ENCODE data around the gene WASF3.

DNA sequence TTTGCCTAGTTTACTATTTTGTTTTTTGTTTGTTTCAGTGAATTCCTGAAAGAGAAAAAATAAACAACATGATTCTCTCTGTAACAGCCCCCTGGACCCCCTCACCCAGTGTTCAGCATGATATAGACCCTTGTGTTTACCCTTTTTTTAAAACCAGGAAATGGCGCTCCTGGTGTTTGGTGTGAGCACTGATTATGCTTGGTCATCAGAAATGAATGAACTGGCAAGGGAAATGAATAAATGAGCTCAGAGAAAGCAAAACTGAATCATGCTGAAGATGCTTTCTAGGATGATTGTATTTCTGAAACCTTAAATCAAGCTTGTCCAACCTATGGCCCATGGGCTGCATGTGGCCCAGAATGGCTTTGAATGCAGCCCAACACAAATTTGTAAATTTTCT lies 22.1 kb downstream of the WASF3 start:
- TF ChIP-seq FOXP2 (optimal IDR thresholded peaks at IDR 0.05; ENCODE audit: borderline replicate concordance, extremely low read depth, extremely low read length, insufficient read depth) = no peak
- no peak for TF ChIP-seq TAF1 (IDR thresholded peaks at IDR 0.05; ENCODE audit: borderline replicate concordance, insufficient read depth, low read length)
- TF ChIP-seq POLR2AphosphoS5 (IDR thresholded peaks at IDR 0.05; ENCODE audit: low read depth, low read length) = no peak
- TF ChIP-seq SIN3A (IDR thresholded peaks at IDR 0.05; ENCODE audit: borderline replicate concordance, insufficient read depth, low read length) = no peak
- TF ChIP-seq, protein P1, sequence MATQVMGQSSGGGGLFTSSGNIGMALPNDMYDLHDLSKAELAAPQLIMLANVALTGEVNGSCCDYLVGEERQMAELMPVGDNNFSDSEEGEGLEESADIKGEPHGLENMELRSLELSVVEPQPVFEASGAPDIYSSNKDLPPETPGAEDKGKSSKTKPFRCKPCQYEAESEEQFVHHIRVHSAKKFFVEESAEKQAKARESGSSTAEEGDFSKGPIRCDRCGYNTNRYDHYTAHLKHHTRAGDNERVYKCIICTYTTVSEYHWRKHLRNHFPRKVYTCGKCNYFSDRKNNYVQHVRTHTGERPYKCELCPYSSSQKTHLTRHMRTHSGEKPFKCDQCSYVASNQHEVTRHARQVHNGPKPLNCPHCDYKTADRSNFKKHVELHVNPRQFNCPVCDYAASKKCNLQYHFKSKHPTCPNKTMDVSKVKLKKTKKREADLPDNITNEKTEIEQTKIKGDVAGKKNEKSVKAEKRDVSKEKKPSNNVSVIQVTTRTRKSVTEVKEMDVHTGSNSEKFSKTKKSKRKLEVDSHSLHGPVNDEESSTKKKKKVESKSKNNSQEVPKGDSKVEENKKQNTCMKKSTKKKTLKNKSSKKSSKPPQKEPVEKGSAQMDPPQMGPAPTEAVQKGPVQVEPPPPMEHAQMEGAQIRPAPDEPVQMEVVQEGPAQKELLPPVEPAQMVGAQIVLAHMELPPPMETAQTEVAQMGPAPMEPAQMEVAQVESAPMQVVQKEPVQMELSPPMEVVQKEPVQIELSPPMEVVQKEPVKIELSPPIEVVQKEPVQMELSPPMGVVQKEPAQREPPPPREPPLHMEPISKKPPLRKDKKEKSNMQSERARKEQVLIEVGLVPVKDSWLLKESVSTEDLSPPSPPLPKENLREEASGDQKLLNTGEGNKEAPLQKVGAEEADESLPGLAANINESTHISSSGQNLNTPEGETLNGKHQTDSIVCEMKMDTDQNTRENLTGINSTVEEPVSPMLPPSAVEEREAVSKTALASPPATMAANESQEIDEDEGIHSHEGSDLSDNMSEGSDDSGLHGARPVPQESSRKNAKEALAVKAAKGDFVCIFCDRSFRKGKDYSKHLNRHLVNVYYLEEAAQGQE (IDR thresholded peaks at IDR 0.05; ENCODE audit: insufficient read depth in 1 of 2, low read depth in 2 of 2, low read length in 2 of 2) = no peak
